SK-N-MC (cell line): ENCODE measurements around the gene PSMD2.

Experiments used
- EZH2 ChIP-seq: fragments of 200-600 bp; sonication (generic); IDR thresholded peaks from one replicate; pipeline ENCODE4 v1.6.1; 2017; ENCODE audit warnings: antibody characterized with exemption
- POLR2AphosphoS5 ChIP-seq: IDR thresholded peaks from 2 replicates; pipeline ENCODE4 v1.6.1; 2012; ENCODE audit warnings: mild to moderate bottlenecking, low read depth, low read length, borderline replicate concordance

- TF ChIP-seq EZH2 (no peak), POLR2AphosphoS5 (no peak)
Observed at GRCh38 chr3:184259396-184259877, 39.6 kb upstream of the PSMD2 start.
